T-helper 1 cell treated with Interleukin-12 subunit alpha and Interleukin-12 subunit beta and Interleukin-4 antibody, amounts not matched to agents 30 ng/mL and 1 ng/mL, for 36 hours (primary cell): ENCODE results near the gene SLC25A10. TPM values are rescaled to one million over a fixed set of nuclear protein-coding genes. Genes with fewer than 3 reads are reported as not detected.
"Not testable (repeated sequence)": the region's sequence is repeated elsewhere in the genome, so short reads cannot be mapped to it uniquely, and the experiment has no call there.

Source experiments
- intact Hi-C: fragments of 100-400 bp; cut with micrococcal nuclease; formaldehyde crosslinking; loops from one replicate; pipeline ENCODE4 v1.15.1; 2024
- total RNA-seq: library from RNA; stranded (reverse); gene quantifications from 2 replicates; pipeline ENCODE4 v1.2.3, GENCODE V29; 2022

Gene SLC25A10
- total RNA-seq, 1 donor from 2014 or later: 26.9 TPM

DNA sequence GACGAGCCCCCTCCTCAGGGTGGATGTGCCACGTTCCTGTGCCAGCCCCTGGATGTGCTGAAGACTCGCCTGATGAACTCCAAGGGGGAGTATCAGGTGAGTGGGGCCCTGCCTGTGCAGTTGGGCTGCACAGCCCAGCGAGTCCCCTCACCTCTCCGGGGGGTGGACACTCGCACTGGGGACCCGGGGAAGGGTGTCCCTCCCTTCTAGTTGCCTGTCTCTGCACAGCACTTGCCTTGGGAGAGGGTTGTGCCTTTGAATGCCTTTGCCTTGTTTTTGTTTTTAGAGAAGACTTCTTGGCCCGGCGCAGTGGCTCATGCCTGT is 5.6 kb downstream of the SLC25A10 start:
- intact Hi-C loops: no loop called here

DNA sequence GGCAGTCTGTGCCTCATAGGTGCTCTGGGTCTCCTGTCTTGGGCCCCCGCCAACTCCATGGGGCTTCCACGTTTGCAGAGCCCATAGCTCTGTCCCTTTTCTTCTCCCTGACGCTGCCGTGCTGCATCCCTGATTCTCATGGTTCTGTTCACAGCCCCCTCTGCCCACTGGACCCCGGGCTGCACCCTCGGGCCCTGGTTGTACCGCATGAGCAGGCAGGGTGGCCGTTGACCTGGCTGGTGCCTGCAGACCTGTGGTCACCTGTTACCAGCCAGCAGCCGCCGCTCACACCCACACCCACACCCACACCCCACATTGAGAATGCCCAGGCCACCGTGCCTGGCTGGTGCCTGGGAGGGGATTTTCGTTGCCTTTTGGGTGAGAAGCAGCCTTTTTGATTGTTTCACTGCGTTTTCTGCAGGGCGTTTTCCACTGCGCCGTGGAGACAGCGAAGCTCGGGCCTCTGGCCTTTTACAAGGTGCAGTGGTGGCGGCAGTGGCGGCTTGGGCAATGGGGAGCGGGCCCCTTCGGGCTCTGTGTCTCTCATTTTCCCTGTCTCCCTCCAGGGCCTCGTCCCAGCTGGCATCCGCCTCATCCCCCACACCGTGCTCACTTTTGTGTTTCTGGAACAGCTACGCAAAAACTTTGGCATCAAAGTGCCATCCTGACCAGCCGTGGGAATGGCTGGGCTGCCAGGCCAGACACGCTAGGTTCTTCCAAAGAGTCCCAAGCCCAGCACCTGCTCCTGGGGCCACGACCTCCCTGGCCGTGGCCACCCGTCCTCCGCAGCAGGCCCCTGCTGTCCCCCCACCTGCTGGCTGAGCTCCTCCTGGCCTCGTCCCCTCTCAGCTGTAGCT is 7.6 kb downstream of the SLC25A10 start:
- intact Hi-C loops: no loop called here

DNA sequence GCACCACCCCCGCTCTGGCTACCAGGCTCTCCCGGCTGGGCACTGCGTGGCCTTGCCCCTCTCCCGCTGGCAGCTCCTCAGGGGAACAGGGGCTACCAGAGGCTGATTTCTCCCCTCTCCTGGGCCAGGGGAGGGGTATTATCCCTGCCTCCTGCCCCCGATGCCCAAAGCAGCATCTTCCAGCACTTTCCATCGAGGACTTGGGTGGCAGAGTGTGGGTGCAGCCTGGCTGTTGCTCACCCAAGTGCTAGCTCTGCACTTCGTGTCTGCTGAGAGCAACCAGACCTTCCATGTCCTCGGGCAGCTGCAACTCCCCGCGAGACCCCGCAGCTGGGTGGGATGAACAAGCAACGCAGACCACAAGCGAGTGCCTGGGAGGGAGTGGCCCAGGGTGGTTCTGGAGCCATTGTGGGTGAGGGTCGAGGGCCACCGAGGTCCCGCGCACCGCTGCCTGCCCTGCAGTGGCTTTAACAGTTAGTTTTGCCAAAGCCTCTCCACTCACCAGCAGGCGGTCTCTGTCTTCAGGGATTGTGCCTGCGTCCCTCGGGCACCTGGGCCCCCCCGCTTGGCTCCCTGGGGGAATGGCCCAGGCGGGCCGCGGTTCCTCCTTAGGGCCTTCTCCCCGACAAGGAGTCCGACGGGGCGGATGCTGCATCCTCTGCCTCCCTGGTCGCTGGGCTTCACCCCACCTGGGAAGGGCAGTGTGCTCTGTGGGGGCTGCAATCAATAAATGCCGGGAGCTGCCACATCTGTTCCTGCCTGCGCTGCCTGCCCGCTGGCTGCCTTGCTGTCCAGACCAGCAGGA is 8.4 kb downstream of the SLC25A10 start:
- intact Hi-C loops: no loop called here

DNA sequence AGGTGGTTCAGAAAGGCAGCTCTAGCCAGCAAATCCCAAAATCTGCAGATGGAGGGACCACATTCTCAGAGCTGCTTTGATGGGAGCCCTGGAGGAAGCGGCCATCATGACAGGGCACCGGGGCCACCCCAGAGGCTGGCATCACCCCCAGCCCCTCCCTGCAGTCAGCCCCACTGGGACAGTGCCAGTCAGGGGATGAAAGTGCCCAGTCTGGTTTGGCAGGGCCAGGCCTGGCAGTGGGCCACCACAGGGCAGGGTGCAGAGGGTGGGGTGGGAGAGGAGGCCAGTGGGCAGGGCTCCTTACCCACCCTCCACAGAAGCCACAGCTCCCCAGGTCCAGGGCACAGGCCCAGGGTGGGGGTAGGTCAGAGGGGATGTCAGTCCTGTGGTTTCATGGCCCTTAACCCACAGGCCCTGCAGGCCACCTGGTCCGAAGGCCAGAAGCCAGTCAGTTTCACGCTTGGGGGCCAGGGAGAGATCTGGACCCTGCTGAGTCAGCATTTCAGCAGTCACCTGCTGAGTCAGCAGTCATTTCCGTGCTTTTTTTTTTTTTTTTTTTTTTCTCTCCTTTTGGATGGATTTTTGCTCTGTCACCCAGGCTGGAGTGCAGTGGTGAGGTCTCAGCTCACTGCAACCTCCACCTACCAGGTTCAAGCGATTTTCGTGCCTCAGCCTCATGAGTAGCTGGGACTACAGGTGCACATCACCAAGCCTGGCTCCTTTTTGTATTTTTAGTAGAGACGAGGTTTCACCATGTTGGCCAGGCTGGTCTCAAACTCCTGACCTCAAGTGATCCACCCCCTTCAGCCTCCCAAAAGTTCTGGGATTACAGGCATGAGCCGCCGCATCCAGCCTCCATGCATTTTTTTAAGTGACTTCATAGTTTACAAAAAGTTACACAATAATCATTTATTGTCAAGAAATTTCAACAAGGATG is 10.4 kb downstream of the SLC25A10 start:
- intact Hi-C loops: no loop called here

DNA sequence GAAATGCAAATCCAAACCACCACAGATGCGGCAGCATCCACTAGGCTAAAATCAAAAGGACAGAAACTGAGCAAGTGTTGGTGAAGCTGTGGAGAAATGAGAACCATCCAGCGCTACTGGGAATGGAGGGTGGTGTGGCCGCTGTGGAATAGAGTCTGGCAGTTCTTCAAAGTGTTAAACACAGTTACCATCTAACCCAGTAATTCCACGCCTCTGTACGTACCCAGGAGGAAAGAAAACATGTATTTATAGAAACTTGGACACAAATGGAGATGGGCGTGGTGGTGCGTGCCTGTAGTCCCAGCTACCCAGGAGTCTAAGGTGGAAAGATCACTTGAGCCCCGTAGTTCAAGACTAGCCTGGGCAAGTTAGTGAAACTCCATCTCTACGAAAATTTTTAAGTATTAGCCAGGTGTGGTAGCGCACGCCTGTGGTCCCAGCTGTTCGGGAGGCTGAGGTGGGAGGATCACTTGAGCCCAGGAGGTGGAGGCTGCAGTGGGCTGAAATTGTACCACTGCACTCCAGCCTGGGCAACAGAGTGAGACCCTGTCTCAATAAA is 11.6 kb downstream of the SLC25A10 start:
- intact Hi-C loops: no loop called here

DNA sequence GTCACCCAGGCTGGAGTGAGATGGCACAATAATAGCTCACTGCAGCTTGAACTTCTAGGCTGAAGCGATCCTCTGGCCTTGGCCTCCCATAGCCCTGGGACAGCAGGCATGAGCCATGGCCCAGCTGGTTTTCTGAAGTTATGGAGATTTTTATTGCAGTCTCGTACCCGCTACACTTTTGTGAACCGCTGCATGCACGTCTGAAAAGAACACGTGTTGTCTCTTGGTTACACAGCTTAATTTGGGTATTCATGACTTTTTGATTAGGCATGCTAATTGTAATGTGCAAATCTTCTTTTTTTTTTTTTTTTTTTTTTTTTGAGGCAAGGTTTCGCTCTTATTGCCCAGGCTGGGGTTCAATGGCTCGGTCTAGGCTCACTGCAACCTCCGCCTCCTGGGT is 13.4 kb downstream of the SLC25A10 start:
- intact Hi-C loops: no loop called here

GRCh38 chr17:81726004-81726403 is 13.9 kb downstream of the SLC25A10 start:
- intact Hi-C loops: no loop called here

DNA sequence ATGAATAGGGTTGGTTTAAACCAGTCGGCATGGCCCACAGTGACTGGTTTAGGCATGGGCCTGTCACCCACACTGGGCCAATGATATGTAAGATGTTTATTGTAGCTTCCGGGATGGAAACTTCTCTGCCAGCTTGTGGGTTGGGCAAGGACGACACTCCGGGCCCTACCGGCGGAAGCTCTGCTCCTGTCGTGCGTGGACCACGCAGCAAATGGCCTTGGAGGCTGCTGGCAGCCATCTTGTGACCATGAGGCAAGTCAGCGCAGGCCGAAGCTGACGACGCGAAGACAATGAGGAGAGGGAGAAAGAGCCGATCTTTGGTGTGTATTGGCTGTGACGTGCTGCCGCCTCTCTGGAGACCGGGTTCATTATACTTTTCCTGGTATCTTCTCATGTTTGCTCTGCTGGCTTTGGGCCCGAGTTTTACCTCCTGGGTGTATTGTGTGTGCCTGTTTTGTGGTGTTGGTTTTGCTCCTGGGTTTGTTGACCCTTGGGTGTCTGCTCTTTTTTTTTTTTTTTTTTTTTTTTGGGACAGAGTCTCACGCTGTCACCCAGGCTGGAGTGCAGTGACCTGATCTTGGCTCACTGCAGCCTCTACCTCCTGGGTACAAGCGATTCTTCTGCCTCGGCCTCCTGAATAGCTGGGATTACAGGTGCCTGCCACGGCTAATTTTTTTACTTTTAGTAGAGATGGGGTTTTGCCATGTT is 15.4 kb downstream of the SLC25A10 start:
- intact Hi-C loops: no loop called here

DNA sequence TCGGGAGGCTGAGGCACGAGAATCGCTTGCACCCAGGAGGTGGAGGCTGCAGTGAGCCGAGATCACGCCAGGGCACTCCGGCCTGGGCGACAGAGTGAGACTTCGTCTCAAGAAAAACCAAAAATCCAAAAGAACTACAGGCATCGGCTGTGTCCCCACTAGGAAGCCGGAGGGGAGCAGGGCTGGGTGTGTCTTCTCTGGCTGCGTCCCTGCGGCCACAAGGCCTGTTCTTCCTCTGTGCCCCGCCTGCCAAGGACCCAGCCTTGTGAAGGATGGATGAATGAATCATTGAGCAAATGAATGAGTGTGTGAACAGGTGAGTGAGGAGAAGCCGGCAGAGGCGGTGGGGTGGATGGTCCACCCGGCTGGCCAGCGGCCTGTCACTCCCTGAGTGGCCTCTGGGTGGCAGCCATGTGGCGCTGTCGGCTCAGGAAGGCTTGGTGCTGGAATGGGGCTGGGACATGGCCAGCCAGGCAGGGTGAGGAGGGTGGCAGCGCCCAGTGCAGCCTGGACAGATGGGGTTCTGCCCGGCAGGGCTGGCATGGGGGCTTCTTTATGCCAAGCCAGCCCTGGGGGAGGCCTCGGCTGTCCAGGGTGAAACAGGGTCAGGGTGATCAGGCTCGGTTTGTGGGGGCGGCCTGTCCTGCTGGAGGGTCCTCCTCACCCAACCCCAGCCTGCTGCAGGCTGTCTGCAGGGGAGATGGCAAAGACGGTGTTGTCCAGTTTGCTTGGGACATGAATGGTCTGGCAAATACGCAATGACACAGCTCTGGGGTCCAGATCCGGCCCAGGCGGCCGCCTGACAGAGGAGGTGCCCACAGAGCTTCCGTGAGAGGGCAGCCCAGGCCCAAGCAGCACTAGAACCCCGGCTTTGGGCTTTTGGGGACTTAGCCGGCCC is 21.7 kb downstream of the SLC25A10 start:
- intact Hi-C loops: loop anchor here (1.0 kb wide), 2 partner anchors 127 to 290 kb away; partner anchors contain the start of genes LRRC45 and P4HB

GRCh38 chr17:81734405-81735263 is 22.6 kb downstream of the SLC25A10 start:
- intact Hi-C loops: no loop called here

GRCh38 chr17:81735264-81736102 is 23.4 kb downstream of the SLC25A10 start:
- intact Hi-C loops: no loop called here

GRCh38 chr17:81737947-81738800 is 26.1 kb downstream of the SLC25A10 start:
- intact Hi-C loops: no loop called here

DNA sequence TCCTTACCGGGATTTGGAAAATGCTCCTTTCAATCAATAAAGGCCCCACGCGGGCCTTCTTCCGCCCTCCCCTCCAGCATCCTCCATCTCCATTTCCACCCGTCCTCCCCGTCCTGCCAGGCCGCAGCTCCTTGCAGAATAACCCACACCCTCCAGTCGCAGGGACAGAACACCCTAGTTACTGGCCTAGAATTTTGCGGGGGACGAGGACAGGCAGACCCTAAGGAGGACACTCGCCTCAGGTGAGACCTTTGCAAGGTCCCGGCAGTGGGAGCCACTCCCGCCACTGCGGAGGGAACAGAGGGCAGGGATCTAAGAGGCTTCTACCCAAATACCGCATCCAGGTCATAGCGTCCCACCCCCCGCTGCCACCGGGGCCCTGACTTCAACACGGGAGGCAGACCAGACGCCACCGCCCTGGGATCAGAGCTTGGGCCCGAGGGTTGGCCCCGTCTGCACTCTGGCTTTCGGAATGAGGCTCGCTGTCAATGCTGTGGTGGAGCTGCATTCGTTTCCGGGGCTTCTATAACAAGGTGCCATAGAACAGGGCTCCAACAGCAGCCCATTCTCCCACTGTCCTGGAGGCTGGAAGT is 26.8 kb downstream of the SLC25A10 start:
- intact Hi-C loops: no loop called here

- intact Hi-C loops: not testable (repeated sequence)
Observed at GRCh38 chr17:81739593-81739992, 27.5 kb downstream of the SLC25A10 start.

GRCh38 chr17:81740395-81740961 is 28.4 kb downstream of the SLC25A10 start:
- intact Hi-C loops: no loop called here

DNA sequence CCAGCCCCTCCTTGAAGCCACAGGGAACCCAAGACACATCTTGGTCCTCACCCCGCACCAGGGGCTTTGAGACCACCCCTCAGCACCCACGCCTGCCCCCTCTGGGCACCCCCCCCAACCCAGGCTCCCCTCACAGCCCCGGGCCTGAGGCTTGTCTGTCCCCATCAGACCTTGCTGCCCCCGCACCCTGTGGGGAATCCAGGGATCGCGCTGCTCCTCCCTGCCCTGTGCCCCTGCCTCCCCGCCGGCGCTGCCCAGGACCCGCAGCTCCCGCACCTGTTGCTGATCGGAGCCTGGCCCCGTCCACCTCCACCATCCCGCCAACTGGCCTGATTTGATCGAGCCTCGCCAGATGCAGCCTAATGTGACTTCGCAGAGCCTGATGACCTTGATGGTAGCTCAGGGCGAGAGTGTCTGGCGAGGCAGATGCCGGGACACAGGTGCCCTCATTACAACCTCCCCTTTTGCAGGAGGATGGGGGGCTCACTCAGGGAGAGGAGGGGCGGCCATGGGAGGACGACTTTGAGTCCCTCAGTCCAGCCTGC is 29.0 kb downstream of the SLC25A10 start:
- intact Hi-C loops: no loop called here
